OCI-LY3 (cell line): ENCODE results near the gene CASR.

Experiments
- CTCF ChIP-seq: fragments of 200-600, 300-600 bp; sonication (generic); IDR thresholded peaks from 2 replicates; pipeline ENCODE4 v1.5.1; 2014; ENCODE audit warnings: antibody characterized with exemption, low read length, low read depth
- EZH2phosphoT487 ChIP-seq: fragments of 200-600 bp; shearing (Covaris generic); IDR thresholded peaks from 2 replicates; pipeline ENCODE4 v1.6.1; 2018; ENCODE audit warnings: antibody characterized with exemption, mixed run types, low read depth

GRCh38 chr3:122167630-122168029 lies 15.8 kb upstream of the CASR start:
- TF ChIP-seq CTCF (no peak), EZH2phosphoT487 (no peak)
